ENCODE measurements around the gene AK9.

GRCh38 chr6:109478222-109478805, 212.7 kb downstream of the AK9 start:
- TF ChIP-seq CTCF (IDR thresholded peaks at IDR 0.05), result no peak
- TF ChIP-seq POLR2AphosphoS5 (IDR thresholded peaks at IDR 0.05), result no peak
